Vagina (tissue), 2 donors: ENCODE measurements around the gene PNMA6F.

Experiments used
- CTCF ChIP-seq, 3 experiments: fragments of 450-650 bp in 2 of 3; fragments of 200-600 bp in 1 of 3; sonication (generic) in 1 of 3; IDR thresholded peaks; one replicate each; pipeline ENCODE4 v1.5.1; 2017 to 2019; ENCODE audit warnings: antibody characterized with exemption in 3 of 3, mild to moderate bottlenecking in 2 of 3, moderate library complexity in 2 of 3
- POLR2A ChIP-seq, 2 donors: fragments of 450-650 bp; IDR thresholded peaks; one replicate each; pipeline ENCODE4 v1.6.1; 2017; ENCODE audit warnings: antibody characterized with exemption in 2 of 2, mild to moderate bottlenecking in 2 of 2, moderate library complexity in 2 of 2

GRCh38 chrX:153306527-153307115, 14.9 kb downstream of the PNMA6F start:
- TF ChIP-seq CTCF (IDR thresholded peaks at IDR 0.05) (no peak), POLR2A (IDR thresholded peaks at IDR 0.05) (no peak)
